ENCODE data around the gene CTNS.

CTNS gene

GRCh38 chr17:3594051-3594800, 42.3 kb upstream of the CTNS start:
- H3K4me3 ChIP-seq (ENCODE audit: low read length), result no peak overlapping the region
- TF ChIP-seq, protein P1, sequence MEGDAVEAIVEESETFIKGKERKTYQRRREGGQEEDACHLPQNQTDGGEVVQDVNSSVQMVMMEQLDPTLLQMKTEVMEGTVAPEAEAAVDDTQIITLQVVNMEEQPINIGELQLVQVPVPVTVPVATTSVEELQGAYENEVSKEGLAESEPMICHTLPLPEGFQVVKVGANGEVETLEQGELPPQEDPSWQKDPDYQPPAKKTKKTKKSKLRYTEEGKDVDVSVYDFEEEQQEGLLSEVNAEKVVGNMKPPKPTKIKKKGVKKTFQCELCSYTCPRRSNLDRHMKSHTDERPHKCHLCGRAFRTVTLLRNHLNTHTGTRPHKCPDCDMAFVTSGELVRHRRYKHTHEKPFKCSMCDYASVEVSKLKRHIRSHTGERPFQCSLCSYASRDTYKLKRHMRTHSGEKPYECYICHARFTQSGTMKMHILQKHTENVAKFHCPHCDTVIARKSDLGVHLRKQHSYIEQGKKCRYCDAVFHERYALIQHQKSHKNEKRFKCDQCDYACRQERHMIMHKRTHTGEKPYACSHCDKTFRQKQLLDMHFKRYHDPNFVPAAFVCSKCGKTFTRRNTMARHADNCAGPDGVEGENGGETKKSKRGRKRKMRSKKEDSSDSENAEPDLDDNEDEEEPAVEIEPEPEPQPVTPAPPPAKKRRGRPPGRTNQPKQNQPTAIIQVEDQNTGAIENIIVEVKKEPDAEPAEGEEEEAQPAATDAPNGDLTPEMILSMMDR (IDR thresholded peaks at IDR 0.05; ENCODE audit: insufficient read depth, low read depth, low read length, missing control alignments), result no peak
- DNase-seq (ENCODE audit: low read depth), result peak; percentile 65

- no peak overlapping the region for H3K4me3 ChIP-seq (ENCODE audit: low read length)
- TF ChIP-seq, protein P1 (IDR thresholded peaks at IDR 0.05; ENCODE audit: insufficient read depth, low read depth, low read length, missing control alignments), result no peak
- no peak for DNase-seq (ENCODE audit: low read depth)
These were observed 41.6 kb upstream of the CTNS start for GRCh38 chr17:3594976-3595375.

GRCh38 chr17:3596804-3597464, 39.6 kb upstream of the CTNS start:
- TF ChIP-seq, protein P1 (IDR thresholded peaks at IDR 0.05; ENCODE audit: insufficient read depth, low read depth, low read length, missing control alignments), result no peak
- no peak overlapping the region for H3K4me3 ChIP-seq (ENCODE audit: low read length)
- DNase-seq (ENCODE audit: low read depth), result no peak

GRCh38 chr17:3598078-3598477, 38.5 kb upstream of the CTNS start:
- TF ChIP-seq, protein P1 (IDR thresholded peaks at IDR 0.05; ENCODE audit: insufficient read depth, low read depth, low read length, missing control alignments), result no peak

GRCh38 chr17:3600529-3601205, 35.9 kb upstream of the CTNS start:
- TF ChIP-seq, protein P1 (IDR thresholded peaks at IDR 0.05; ENCODE audit: insufficient read depth, low read depth, low read length, missing control alignments), result no peak
- DNase-seq (ENCODE audit: low read depth), result no peak
- no peak overlapping the region for H3K4me3 ChIP-seq (ENCODE audit: low read length)

More at GRCh38 chr17:3598078-3598477, 38.5 kb upstream of the CTNS start:
- DNase-seq (ENCODE audit: low read depth), result no peak
- H3K4me3 ChIP-seq (ENCODE audit: low read length), result no peak overlapping the region

GRCh38 chr17:3602499-3602898, 34.1 kb upstream of the CTNS start:
- TF ChIP-seq, protein P1 (IDR thresholded peaks at IDR 0.05; ENCODE audit: insufficient read depth, low read depth, low read length, missing control alignments), result peak; percentile 40
- H3K4me3 ChIP-seq (ENCODE audit: low read length), result no peak overlapping the region

More at GRCh38 chr17:3602499-3602898, 34.1 kb upstream of the CTNS start:
- peak; percentile 40 for DNase-seq (ENCODE audit: low read depth)

Measured in epithelial cell of esophagus (primary cell).